Measurements from ENCODE around the gene TSPAN18. TPM values are rescaled to one million over a fixed set of nuclear protein-coding genes. Genes with fewer than 3 reads are reported as not detected.

TSPAN18 gene
- total RNA-seq, 4 donors from 2014 or later, result 0.95 to 4.5 (median 2.3) TPM

GRCh38 chr11:44855493-44855849 lies 128.7 kb downstream of the TSPAN18 start:
- TF ChIP-seq CTCF (IDR thresholded peaks at IDR 0.05), result no peak
- TF ChIP-seq POLR2A (IDR thresholded peaks at IDR 0.05), result no peak
- H3K4me3 ChIP-seq (ENCODE audit: low read depth, poor library complexity, severe bottlenecking), result no peak overlapping the region
- no peak for DNase-seq (ENCODE audit: low spot score in 2 of 2)
- intact Hi-C loops (cut with DNase I; ENCODE audit: low total_unique reads), result no loop called here

GRCh38 chr11:44857490-44858090 lies 130.8 kb downstream of the TSPAN18 start:
- no peak for DNase-seq (ENCODE audit: low spot score in 2 of 2)
- intact Hi-C loops (cut with DNase I; ENCODE audit: low total_unique reads), result no loop called here
- no peak for TF ChIP-seq CTCF (IDR thresholded peaks at IDR 0.05)
- TF ChIP-seq POLR2A (IDR thresholded peaks at IDR 0.05), result no peak
- WGBS, 2 donors, result 88 to 91% methylated on average over 11 of the region's 11 CpGs
- H3K4me3 ChIP-seq (ENCODE audit: low read depth, poor library complexity, severe bottlenecking), result no peak overlapping the region

- intact Hi-C loops (cut with DNase I; ENCODE audit: low total_unique reads), result no loop called here
- WGBS, 2 donors, result 87 to 92% methylated on average over 14 of the region's 14 CpGs
- H3K4me3 ChIP-seq (ENCODE audit: low read depth, poor library complexity, severe bottlenecking), result no peak overlapping the region
- no peak for DNase-seq (ENCODE audit: low spot score in 2 of 2)
- no peak for TF ChIP-seq POLR2A (IDR thresholded peaks at IDR 0.05)
- no peak for TF ChIP-seq CTCF (IDR thresholded peaks at IDR 0.05)
Observed at GRCh38 chr11:44858796-44859527, 132.2 kb downstream of the TSPAN18 start.

GRCh38 chr11:44859528-44859925 lies 132.8 kb downstream of the TSPAN18 start:
- intact Hi-C loops (cut with DNase I; ENCODE audit: low total_unique reads), result no loop called here
- no peak for TF ChIP-seq CTCF (IDR thresholded peaks at IDR 0.05)
- TF ChIP-seq POLR2A (IDR thresholded peaks at IDR 0.05), result no peak
- H3K4me3 ChIP-seq (ENCODE audit: low read depth, poor library complexity, severe bottlenecking), result no peak overlapping the region
- DNase-seq (ENCODE audit: low spot score in 2 of 2), result no peak
- WGBS, 2 donors, result 97 to 99% methylated on average over 5 of the region's 5 CpGs

- intact Hi-C loops (cut with DNase I; ENCODE audit: low total_unique reads), result no loop called here
- H3K4me3 ChIP-seq (ENCODE audit: low read depth, poor library complexity, severe bottlenecking), result no peak overlapping the region
- 83 to 92% methylated on average over 5 of the region's 5 CpGs for WGBS, 2 donors
- TF ChIP-seq CTCF (IDR thresholded peaks at IDR 0.05) (no peak), POLR2A (IDR thresholded peaks at IDR 0.05) (no peak)
- DNase-seq (ENCODE audit: low spot score in 2 of 2), result no peak
Observed at GRCh38 chr11:44860346-44860745, 133.6 kb downstream of the TSPAN18 start.
